ENCODE measurements around the gene MLH3. TPM values are rescaled to one million over a fixed set of nuclear protein-coding genes. Genes with fewer than 3 reads are reported as not detected.

The MLH3 gene
- polyA plus RNA-seq, 1 of the 3 experiments (the other 2 are of a cell fraction): 3.8 TPM

GRCh38 chr14:75095690-75096089 is 44.4 kb upstream of the MLH3 start:
- Histone ChIP-seq H3K9me3 (no peaks in the 10 kb centered on the region), H2AFZ (ENCODE audit: low read depth) (no peak overlapping the region), H4K20me1 (ENCODE audit: insufficient read depth) (no peaks in the 10 kb centered on the region), H3K4me3 (ENCODE audit: low read depth in 2 of 2, low read length in 1 of 2) (no peak overlapping the region), H3K27ac (ENCODE audit: low read depth in 2 of 2, low read length in 1 of 2) (no peak overlapping the region), H3K36me3 (replicated peaks in 1 of 2; ENCODE audit: control insufficient read depth in 1 of 2, insufficient read depth in 2 of 2, low read length in 1 of 2) (peaks cover 57 to 59% of the 10 kb centered on the region in 2 experiments), H3K9ac (no peak overlapping the region), H3K4me2 (no peak overlapping the region), H3K9me2 (no peaks in the 10 kb centered on the region), H3K4me1 (ENCODE audit: control insufficient read depth in 1 of 2, insufficient read depth in 2 of 2, low read depth in 1 of 2, low read length in 1 of 2) (no peaks in the 10 kb centered on the region), H3K79me2 (ENCODE audit: insufficient read depth) (no peaks in the 10 kb centered on the region; the same call in 1 of the 2 replicates), H3K27me3 (ENCODE audit: insufficient read depth) (no peaks in the 10 kb centered on the region), H3F3A (replicated peaks; ENCODE audit: insufficient read depth) (peaks cover 4% of the 10 kb centered on the region)
- ChIA-PET CTCF (interaction anchor here (2.1 to 15.6 kb wide), 2 partner anchors 150 to 235 kb away, joined by 8 to 290 read pairs; no protein-coding TSS in a partner anchor), POLR2A (interaction anchor here (0.7 kb wide), 1 partner anchor 172 kb away, joined by 7 read pairs; the partner anchor contains the start of gene RPS6KL1)
- TF ChIP-seq TCF12 (IDR thresholded peaks at IDR 0.05) (no peak), RCOR1 (IDR thresholded peaks at IDR 0.05; ENCODE audit: low read length) (no peak), TAF1 (IDR thresholded peaks at IDR 0.05; ENCODE audit: borderline replicate concordance, low read depth, low read length) (no peak), CHD2 (IDR thresholded peaks at IDR 0.05; ENCODE audit: low read length, partially characterized antibody) (no peak), JUND (IDR thresholded peaks at IDR 0.05) (no peak), USF2 (IDR thresholded peaks at IDR 0.05; ENCODE audit: borderline replicate concordance, low read depth, low read length) (no peak), GABPA (IDR thresholded peaks at IDR 0.05; ENCODE audit: low read depth) (no peak)
- 94% methylated on average over 4 of the region's 4 CpGs for WGBS (ENCODE audit: low lambda C conversion rate)
- DNase-seq: no peak

GRCh38 chr14:75094896-75095295 is 43.6 kb upstream of the MLH3 start:
- Histone ChIP-seq H3K79me2 (ENCODE audit: insufficient read depth) (no peaks in the 10 kb centered on the region; the same call in 1 of the 2 replicates), H3K36me3 (replicated peaks in 1 of 2; ENCODE audit: control insufficient read depth in 1 of 2, insufficient read depth in 2 of 2, low read length in 1 of 2) (peaks cover 54 to 55% of the 10 kb centered on the region in 2 experiments), H3K27me3 (ENCODE audit: insufficient read depth) (no peaks in the 10 kb centered on the region), H3K27ac (ENCODE audit: low read depth in 2 of 2, low read length in 1 of 2) (no peak overlapping the region), H3K9me3 (no peaks in the 10 kb centered on the region), H3K4me2 (no peak overlapping the region), H4K20me1 (ENCODE audit: insufficient read depth) (no peaks in the 10 kb centered on the region), H3K4me1 (ENCODE audit: control insufficient read depth in 1 of 2, insufficient read depth in 2 of 2, low read depth in 1 of 2, low read length in 1 of 2) (no peaks in the 10 kb centered on the region), H3K4me3 (ENCODE audit: low read depth in 2 of 2, low read length in 1 of 2) (no peak overlapping the region), H2AFZ (ENCODE audit: low read depth) (no peak overlapping the region), H3F3A (replicated peaks; ENCODE audit: insufficient read depth) (peaks cover 10% of the 10 kb centered on the region), H3K9me2 (no peaks in the 10 kb centered on the region), H3K9ac (no peak overlapping the region)
- TF ChIP-seq RAD21 (IDR thresholded peaks at IDR 0.05; ENCODE audit: low read length): no peak
- TF ChIP-seq NRF1 (IDR thresholded peaks at IDR 0.05; ENCODE audit: low read depth, low read length): no peak
- no peak for TF ChIP-seq USF2 (IDR thresholded peaks at IDR 0.05; ENCODE audit: borderline replicate concordance, low read depth, low read length)
- TF ChIP-seq YY1 (IDR thresholded peaks at IDR 0.05; ENCODE audit: low read depth): no peak
- 97% methylated on average over 3 of the region's 3 CpGs for WGBS (ENCODE audit: low lambda C conversion rate)
- ChIA-PET CTCF (interaction anchor here (1.0 to 15.6 kb wide), 4 partner anchors 10 to 234 kb away, joined by 4 to 290 read pairs (median 6); no protein-coding TSS in a partner anchor), POLR2A (no interaction called here)
- no peak for DNase-seq

GRCh38 chr14:75092698-75093097 is 41.4 kb upstream of the MLH3 start:
- peaks cover 48 to 50% of the 10 kb centered on the region in 2 experiments for H3K36me3 ChIP-seq (replicated peaks in 1 of 2; ENCODE audit: control insufficient read depth in 1 of 2, insufficient read depth in 2 of 2, low read length in 1 of 2)
- ChIA-PET POLR2A (no interaction called here), CTCF (interaction anchor here (0.6 to 15.6 kb wide), 5 partner anchors 31 to 1824 kb away, joined by 3 to 290 read pairs (median 4); no protein-coding TSS in a partner anchor)
- WGBS (ENCODE audit: low lambda C conversion rate): 97% methylated on average over 2 of the region's 2 CpGs
- no peaks in the 10 kb centered on the region for H3K9me2 ChIP-seq
- H3K4me1 ChIP-seq (ENCODE audit: control insufficient read depth in 1 of 2, insufficient read depth in 2 of 2, low read depth in 1 of 2, low read length in 1 of 2): no peaks in the 10 kb centered on the region
- H2AFZ ChIP-seq (ENCODE audit: low read depth): no peak overlapping the region
- no peak overlapping the region for H3K9ac ChIP-seq
- no peaks in the 10 kb centered on the region for H4K20me1 ChIP-seq (ENCODE audit: insufficient read depth)
- no peaks in the 10 kb centered on the region for H3K27me3 ChIP-seq (ENCODE audit: insufficient read depth)
- no peak for DNase-seq
- no peaks in the 10 kb centered on the region for H3K9me3 ChIP-seq
- no peak overlapping the region for H3K4me2 ChIP-seq
- peaks cover 10% of the 10 kb centered on the region for H3F3A ChIP-seq (replicated peaks; ENCODE audit: insufficient read depth)
- no peak overlapping the region for H3K4me3 ChIP-seq (ENCODE audit: low read depth in 2 of 2, low read length in 1 of 2)
- H3K27ac ChIP-seq (ENCODE audit: low read depth in 2 of 2, low read length in 1 of 2): no peak overlapping the region
- H3K79me2 ChIP-seq (ENCODE audit: insufficient read depth): no peaks in the 10 kb centered on the region
- no peak for TF ChIP-seq TEAD4 (IDR thresholded peaks at IDR 0.05; ENCODE audit: borderline replicate concordance, insufficient read depth)
- no peak for TF ChIP-seq FOSL2 (IDR thresholded peaks at IDR 0.05; ENCODE audit: borderline replicate concordance, low read depth)
- TF ChIP-seq USF1 (IDR thresholded peaks at IDR 0.05; ENCODE audit: borderline replicate concordance, low read depth): no peak
- no peak for TF ChIP-seq CTCF (IDR thresholded peaks at IDR 0.05)
- no peak for TF ChIP-seq MXI1 (IDR thresholded peaks at IDR 0.05; ENCODE audit: low read depth, low read length)
- no peak for TF ChIP-seq SMC3 (IDR thresholded peaks at IDR 0.05; ENCODE audit: low read depth, low read length)
- TF ChIP-seq IRF3 (IDR thresholded peaks at IDR 0.05; ENCODE audit: low read depth, low read length): no peak
- no peak for TF ChIP-seq TAF1 (IDR thresholded peaks at IDR 0.05; ENCODE audit: borderline replicate concordance, low read depth, low read length)

Data from SK-N-SH (cell line).